H1 (cell line): ENCODE results near the gene UBE4A. TPM values are rescaled to one million over a fixed set of nuclear protein-coding genes. Genes with fewer than 3 reads are reported as not detected.

Experiments used
- ASH2L ChIP-seq: fragments of 200-600, 300-600 bp; sonication (generic); IDR thresholded peaks from one replicate; pipeline ENCODE4 v1.7.1; 2017; ENCODE audit warnings: low read length
- ATF2 ChIP-seq: IDR thresholded peaks from 2 replicates; pipeline ENCODE4 v1.6.1; 2012; ENCODE audit warnings: low read length, inconsistent platforms
- BCL11A ChIP-seq, 2 experiments: IDR thresholded peaks; one replicate each; pipeline ENCODE4 v1.6.1; 2011; ENCODE audit warnings: low read depth in 2 of 2, low read length in 2 of 2, mild to moderate bottlenecking in 2 of 2
- EGR1 ChIP-seq: IDR thresholded peaks from 2 replicates; pipeline ENCODE4 v1.6.1; 2011; ENCODE audit warnings: low read depth, low read length, borderline replicate concordance
- HDAC6 ChIP-seq: IDR thresholded peaks from one replicate; pipeline ENCODE4 v1.7.1; 2012; ENCODE audit warnings: low read depth, mild to moderate bottlenecking, inconsistent platforms, low read length, moderate library complexity
- NRF1 ChIP-seq: IDR thresholded peaks from 2 replicates; pipeline ENCODE4 v1.6.1; 2011; ENCODE audit warnings: mild to moderate bottlenecking, low read depth, low read length, improper control_type of control experiment
- SAP30 ChIP-seq: fragments of 300-600 bp; sonication (generic); IDR thresholded peaks from 2 replicates; pipeline ENCODE4 v1.7.1; 2012; ENCODE audit warnings: low read length, moderate library complexity, mild to moderate bottlenecking, inconsistent platforms; ENCODE audit not compliant: insufficient read depth, insufficient replicate concordance
- SIX5 ChIP-seq: IDR thresholded peaks from 2 replicates; pipeline ENCODE4 v1.6.1; 2011; ENCODE audit warnings: mild to moderate bottlenecking, low read depth, low read length
- YY1 ChIP-seq: IDR thresholded peaks from 2 replicates; pipeline ENCODE4 v1.6.1; 2011; ENCODE audit warnings: low read depth, mild to moderate bottlenecking, low read length
- polyA plus RNA-seq, 7 experiments: library from polyadenylated mRNA; depleted of rRNA in 3 of 7; stranded (reverse) in 5 of 7; unstranded in 2 of 7; fragments of >200 nt in 5 of 7; fragments of 200-250 nt in 2 of 7; gene quantifications; 1 replicate in 5 of 7; 2 replicates in 1 of 7; 4 replicates in 1 of 7; pipeline versions ENCODE4 v1.2.1 to v1.2.3, GENCODE V29; 2011 to 2013; ENCODE audit warnings: missing spikeins in 2 of 7, mixed read lengths in 2 of 7
- total RNA-seq: library from RNA; stranded (reverse); fragmentation: NEBNext Ultra II Directional; extraction: Animal tissue kit (Norgen Biotek cat#: 25700); gene quantifications from 2 replicates; pipeline ENCODE4 v1.2.1, GENCODE V29; 2021
- TF ChIP-seq, protein P1 (sequence below): fragments of 300-600 bp; sonication (generic); IDR thresholded peaks from 2 replicates; pipeline ENCODE4 v1.7.1; 2012; ENCODE audit warnings: low read length, moderate library complexity, mild to moderate bottlenecking, inconsistent platforms; ENCODE audit not compliant: insufficient replicate concordance

The UBE4A gene
- total and polyA plus RNA-seq, 2 of the 8 experiments (the other 6 are each of a cell fraction or from before 2014, with no cell fraction given): 11.3 to 34.5 TPM

GRCh38 chr11:118341261-118341660 is 18.1 kb upstream of the UBE4A start (continued):
- TF ChIP-seq, protein P1, sequence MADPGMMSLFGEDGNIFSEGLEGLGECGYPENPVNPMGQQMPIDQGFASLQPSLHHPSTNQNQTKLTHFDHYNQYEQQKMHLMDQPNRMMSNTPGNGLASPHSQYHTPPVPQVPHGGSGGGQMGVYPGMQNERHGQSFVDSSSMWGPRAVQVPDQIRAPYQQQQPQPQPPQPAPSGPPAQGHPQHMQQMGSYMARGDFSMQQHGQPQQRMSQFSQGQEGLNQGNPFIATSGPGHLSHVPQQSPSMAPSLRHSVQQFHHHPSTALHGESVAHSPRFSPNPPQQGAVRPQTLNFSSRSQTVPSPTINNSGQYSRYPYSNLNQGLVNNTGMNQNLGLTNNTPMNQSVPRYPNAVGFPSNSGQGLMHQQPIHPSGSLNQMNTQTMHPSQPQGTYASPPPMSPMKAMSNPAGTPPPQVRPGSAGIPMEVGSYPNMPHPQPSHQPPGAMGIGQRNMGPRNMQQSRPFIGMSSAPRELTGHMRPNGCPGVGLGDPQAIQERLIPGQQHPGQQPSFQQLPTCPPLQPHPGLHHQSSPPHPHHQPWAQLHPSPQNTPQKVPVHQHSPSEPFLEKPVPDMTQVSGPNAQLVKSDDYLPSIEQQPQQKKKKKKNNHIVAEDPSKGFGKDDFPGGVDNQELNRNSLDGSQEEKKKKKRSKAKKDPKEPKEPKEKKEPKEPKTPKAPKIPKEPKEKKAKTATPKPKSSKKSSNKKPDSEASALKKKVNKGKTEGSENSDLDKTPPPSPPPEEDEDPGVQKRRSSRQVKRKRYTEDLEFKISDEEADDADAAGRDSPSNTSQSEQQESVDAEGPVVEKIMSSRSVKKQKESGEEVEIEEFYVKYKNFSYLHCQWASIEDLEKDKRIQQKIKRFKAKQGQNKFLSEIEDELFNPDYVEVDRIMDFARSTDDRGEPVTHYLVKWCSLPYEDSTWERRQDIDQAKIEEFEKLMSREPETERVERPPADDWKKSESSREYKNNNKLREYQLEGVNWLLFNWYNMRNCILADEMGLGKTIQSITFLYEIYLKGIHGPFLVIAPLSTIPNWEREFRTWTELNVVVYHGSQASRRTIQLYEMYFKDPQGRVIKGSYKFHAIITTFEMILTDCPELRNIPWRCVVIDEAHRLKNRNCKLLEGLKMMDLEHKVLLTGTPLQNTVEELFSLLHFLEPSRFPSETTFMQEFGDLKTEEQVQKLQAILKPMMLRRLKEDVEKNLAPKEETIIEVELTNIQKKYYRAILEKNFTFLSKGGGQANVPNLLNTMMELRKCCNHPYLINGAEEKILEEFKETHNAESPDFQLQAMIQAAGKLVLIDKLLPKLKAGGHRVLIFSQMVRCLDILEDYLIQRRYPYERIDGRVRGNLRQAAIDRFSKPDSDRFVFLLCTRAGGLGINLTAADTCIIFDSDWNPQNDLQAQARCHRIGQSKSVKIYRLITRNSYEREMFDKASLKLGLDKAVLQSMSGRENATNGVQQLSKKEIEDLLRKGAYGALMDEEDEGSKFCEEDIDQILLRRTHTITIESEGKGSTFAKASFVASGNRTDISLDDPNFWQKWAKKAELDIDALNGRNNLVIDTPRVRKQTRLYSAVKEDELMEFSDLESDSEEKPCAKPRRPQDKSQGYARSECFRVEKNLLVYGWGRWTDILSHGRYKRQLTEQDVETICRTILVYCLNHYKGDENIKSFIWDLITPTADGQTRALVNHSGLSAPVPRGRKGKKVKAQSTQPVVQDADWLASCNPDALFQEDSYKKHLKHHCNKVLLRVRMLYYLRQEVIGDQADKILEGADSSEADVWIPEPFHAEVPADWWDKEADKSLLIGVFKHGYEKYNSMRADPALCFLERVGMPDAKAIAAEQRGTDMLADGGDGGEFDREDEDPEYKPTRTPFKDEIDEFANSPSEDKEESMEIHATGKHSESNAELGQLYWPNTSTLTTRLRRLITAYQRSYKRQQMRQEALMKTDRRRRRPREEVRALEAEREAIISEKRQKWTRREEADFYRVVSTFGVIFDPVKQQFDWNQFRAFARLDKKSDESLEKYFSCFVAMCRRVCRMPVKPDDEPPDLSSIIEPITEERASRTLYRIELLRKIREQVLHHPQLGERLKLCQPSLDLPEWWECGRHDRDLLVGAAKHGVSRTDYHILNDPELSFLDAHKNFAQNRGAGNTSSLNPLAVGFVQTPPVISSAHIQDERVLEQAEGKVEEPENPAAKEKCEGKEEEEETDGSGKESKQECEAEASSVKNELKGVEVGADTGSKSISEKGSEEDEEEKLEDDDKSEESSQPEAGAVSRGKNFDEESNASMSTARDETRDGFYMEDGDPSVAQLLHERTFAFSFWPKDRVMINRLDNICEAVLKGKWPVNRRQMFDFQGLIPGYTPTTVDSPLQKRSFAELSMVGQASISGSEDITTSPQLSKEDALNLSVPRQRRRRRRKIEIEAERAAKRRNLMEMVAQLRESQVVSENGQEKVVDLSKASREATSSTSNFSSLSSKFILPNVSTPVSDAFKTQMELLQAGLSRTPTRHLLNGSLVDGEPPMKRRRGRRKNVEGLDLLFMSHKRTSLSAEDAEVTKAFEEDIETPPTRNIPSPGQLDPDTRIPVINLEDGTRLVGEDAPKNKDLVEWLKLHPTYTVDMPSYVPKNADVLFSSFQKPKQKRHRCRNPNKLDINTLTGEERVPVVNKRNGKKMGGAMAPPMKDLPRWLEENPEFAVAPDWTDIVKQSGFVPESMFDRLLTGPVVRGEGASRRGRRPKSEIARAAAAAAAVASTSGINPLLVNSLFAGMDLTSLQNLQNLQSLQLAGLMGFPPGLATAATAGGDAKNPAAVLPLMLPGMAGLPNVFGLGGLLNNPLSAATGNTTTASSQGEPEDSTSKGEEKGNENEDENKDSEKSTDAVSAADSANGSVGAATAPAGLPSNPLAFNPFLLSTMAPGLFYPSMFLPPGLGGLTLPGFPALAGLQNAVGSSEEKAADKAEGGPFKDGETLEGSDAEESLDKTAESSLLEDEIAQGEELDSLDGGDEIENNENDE: no peak
- TF ChIP-seq EGR1 (no peak), BCL11A (IDR thresholded peaks at IDR 0.05; ENCODE audit: low read depth in 2 of 2, low read length in 2 of 2) (no peak), SAP30 (no peak), YY1 (no peak), ASH2L (no peak), ATF2 (no peak), HDAC6 (no peak), NRF1 (no peak), SIX5 (no peak)
